Stimulated activated naive CD4-positive, alpha-beta T cell treated with Interleukin-2 at 50 U/mL for 16 hours (primary cell): ENCODE measurements around the gene PRKCB.

ENCODE experiments used
- DNase-seq: peaks from one replicate; lab custom pipeline; 2025; lab: John Stamatoyannopoulos, UW

PRKCB gene

GRCh38 chr16:24049113-24049512, 213.3 kb downstream of the PRKCB start:
- no peak for DNase-seq

GRCh38 chr16:24051125-24051524, 215.3 kb downstream of the PRKCB start:
- DNase-seq, result no peak

- DNase-seq, result no peak
These were observed 216.7 kb downstream of the PRKCB start for GRCh38 chr16:24052329-24053098.

- no peak for DNase-seq
These were observed 217.5 kb downstream of the PRKCB start for GRCh38 chr16:24053099-24053946.

- DNase-seq, result no peak
These were observed 219.1 kb downstream of the PRKCB start for GRCh38 chr16:24054741-24055491.

- no peak for DNase-seq
These were observed 226.6 kb downstream of the PRKCB start for GRCh38 chr16:24062270-24062817.

GRCh38 chr16:24069036-24069590, 233.3 kb downstream of the PRKCB start:
- no peak for DNase-seq

GRCh38 chr16:24070851-24071250, 235.1 kb downstream of the PRKCB start:
- DNase-seq, result no peak

GRCh38 chr16:24071666-24072360, 236.0 kb downstream of the PRKCB start:
- no peak for DNase-seq

- DNase-seq, result no peak
These were observed 237.5 kb downstream of the PRKCB start for GRCh38 chr16:24073321-24073720.

- no peak for DNase-seq
These were observed 238.8 kb downstream of the PRKCB start for GRCh38 chr16:24074574-24074973.

- no peak for DNase-seq
These were observed 239.5 kb downstream of the PRKCB start for GRCh38 chr16:24075302-24075701.

GRCh38 chr16:24075931-24076716, 240.3 kb downstream of the PRKCB start:
- DNase-seq, result no peak

- DNase-seq, result no peak
These were observed 241.5 kb downstream of the PRKCB start for GRCh38 chr16:24077292-24077691.

GRCh38 chr16:24077966-24078365, 242.2 kb downstream of the PRKCB start:
- DNase-seq, result no peak

- no peak for DNase-seq
These were observed 249.9 kb downstream of the PRKCB start for GRCh38 chr16:24085666-24086065.

- no peak for DNase-seq
These were observed 252.2 kb downstream of the PRKCB start for GRCh38 chr16:24087891-24088410.

GRCh38 chr16:24088767-24089166, 253.0 kb downstream of the PRKCB start:
- no peak for DNase-seq

- no peak for DNase-seq
These were observed 255.3 kb downstream of the PRKCB start for GRCh38 chr16:24091125-24091524.

- DNase-seq, result no peak
These were observed 257.3 kb downstream of the PRKCB start for GRCh38 chr16:24093049-24093448.
